IPS DF 4.7 (cell line): ENCODE measurements around the gene PHKG2.

Experiments
- DNase-seq: peaks from one replicate; pipeline ENCODE4 v3.0.0-alpha.2; 2013; ENCODE audit warnings: low spot score; ENCODE audit errors: extremely low read depth

Gene PHKG2

DNA sequence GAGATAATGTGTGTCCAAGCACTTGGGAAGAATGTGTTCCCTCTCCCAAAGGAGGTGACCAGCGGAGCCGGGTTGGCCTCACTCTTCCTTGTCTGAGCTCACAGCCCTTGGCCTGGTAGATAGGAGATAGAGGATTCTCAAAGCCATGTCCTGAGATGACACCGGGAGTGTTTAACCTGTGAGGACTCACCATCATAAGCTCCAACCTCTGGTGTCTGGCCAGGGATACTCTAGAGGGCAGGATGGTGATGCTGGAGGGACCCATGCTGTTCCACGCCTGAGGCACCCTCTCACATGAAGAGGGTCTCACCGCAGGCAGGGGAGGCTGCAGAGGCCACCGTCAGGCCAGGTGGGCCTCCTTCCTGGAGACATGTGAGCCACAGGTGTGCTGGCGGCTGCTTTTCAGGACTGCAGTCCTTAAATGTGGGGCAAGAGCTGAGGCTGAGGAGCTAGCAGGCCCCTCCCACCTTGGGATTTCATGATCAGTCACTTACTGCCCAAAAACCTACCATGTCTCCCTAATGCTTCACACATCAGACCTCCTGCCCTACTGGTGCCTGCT lies 45.4 kb downstream of the PHKG2 start:
- DNase-seq = no peak

- no peak for DNase-seq
These were observed 46.4 kb downstream of the PHKG2 start for GRCh38 chr16:30794634-30795033.

GRCh38 chr16:30797670-30798309 lies 49.6 kb downstream of the PHKG2 start:
- no peak for DNase-seq
